H7 (cell line): Measurements from ENCODE around the gene WNK2. TPM values are rescaled to one million over a fixed set of nuclear protein-coding genes. Genes with fewer than 3 reads are reported as not detected.

Experiments used
- DNase-seq: peaks from one replicate; pipeline ENCODE4 v3.0.0; 2012
- H3K27me3 ChIP-seq: 2 replicates; pipeline ENCODE4 v1.6.0; 2011; ENCODE audit warnings: mild to moderate bottlenecking, low read length; ENCODE audit not compliant: control insufficient read depth, insufficient read depth
- H3K36me3 ChIP-seq: replicated peaks from 2 replicates; pipeline ENCODE4 v1.5.1; 2011; ENCODE audit warnings: low read length; ENCODE audit not compliant: control insufficient read depth, insufficient read depth
- H3K4me3 ChIP-seq: 2 replicates; pipeline ENCODE4 v1.5.1; 2011; ENCODE audit warnings: low read depth, mild to moderate bottlenecking, control low read depth, low read length, moderate library complexity; ENCODE audit not compliant: insufficient read depth
- total RNA-seq: library from RNA; depleted of rRNA; stranded (reverse); fragments of >200 nt; shearing (Covaris generic); gene quantifications from 2 replicates; pipeline ENCODE4 v1.2.3, GENCODE V29; 2014

The WNK2 gene
- total RNA-seq, 1 experiment from 2014 or later, result 13.3 TPM

- DNase-seq, result peak; percentile 28
- peaks cover 6% of the 10 kb centered on the region; the same call in 1 of the 2 replicates for H3K36me3 ChIP-seq
- no peaks in the 10 kb centered on the region for H3K27me3 ChIP-seq
- no peak overlapping the region for H3K4me3 ChIP-seq
These were observed 83.2 kb downstream of the WNK2 start for GRCh38 chr9:93267091-93267541.

DNA sequence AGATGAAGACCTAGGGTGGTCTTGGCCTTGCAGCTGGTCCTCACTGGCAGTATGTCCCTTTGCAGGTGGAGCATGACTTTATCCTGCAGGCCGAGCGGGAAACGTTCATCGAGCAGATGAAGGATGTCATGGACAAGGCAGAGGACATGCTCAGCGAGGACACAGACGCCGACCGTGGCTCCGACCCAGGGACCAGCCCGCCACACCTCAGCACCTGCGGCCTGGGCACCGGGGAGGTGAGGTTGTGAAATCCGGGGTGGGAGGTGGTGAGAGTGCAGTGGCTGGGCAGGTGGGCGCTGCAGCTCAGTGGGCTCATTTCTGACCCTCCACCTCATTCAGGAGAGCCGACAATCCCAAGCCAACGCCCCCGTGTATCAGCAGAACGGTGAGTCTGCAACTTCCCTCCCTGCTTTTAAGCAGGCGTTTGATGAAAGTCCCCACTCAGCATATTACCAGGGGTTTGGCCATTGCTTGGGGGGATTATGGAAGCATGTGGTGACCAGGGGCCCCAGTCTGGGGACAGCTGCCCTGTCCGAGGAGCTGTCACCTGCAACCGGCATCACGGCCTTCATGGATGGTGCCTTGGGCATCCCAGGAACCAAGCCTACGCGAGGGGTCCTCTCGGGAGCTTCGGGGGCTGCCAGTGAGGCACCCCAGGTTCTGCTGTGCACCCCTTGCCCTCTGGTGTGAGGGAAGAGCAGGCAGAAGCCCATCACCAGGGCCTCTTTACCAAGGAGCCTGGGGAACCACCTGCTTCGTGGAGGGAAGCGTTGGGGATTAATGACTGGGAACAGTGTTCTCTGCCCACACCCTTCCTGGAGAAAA is 84.0 kb downstream of the WNK2 start:
- peak; percentile 39 for DNase-seq
- H3K36me3 ChIP-seq, result peaks cover 6% of the 10 kb centered on the region; the same call in 1 of the 2 replicates
- no peak overlapping the region for H3K4me3 ChIP-seq
- no peaks in the 10 kb centered on the region for H3K27me3 ChIP-seq

GRCh38 chr9:93268551-93269314 is 84.8 kb downstream of the WNK2 start:
- Histone ChIP-seq H3K36me3 (peaks cover 6% of the 10 kb centered on the region; the same call in 1 of the 2 replicates), H3K27me3 (no peaks in the 10 kb centered on the region), H3K4me3 (no peak overlapping the region)
- peak; percentile 36 for DNase-seq

- Histone ChIP-seq H3K27me3 (no peaks in the 10 kb centered on the region), H3K4me3 (no peak overlapping the region), H3K36me3 (peaks cover 4% of the 10 kb centered on the region; the same call in 1 of the 2 replicates)
- no peak for DNase-seq
These were observed 87.0 kb downstream of the WNK2 start for GRCh38 chr9:93270976-93271375.

- Histone ChIP-seq H3K4me3 (no peak overlapping the region), H3K36me3 (no peaks in the 10 kb centered on the region; the same call in 1 of the 2 replicates)
These were observed 93.0 kb downstream of the WNK2 start for GRCh38 chr9:93276973-93277372.

GRCh38 chr9:93278144-93278543 is 94.2 kb downstream of the WNK2 start:
- H3K36me3 ChIP-seq, result no peaks in the 10 kb centered on the region; the same call in 1 of the 2 replicates
- no peaks in the 10 kb centered on the region for H3K27me3 ChIP-seq
- DNase-seq, result no peak
- no peak overlapping the region for H3K4me3 ChIP-seq

More at GRCh38 chr9:93276973-93277372, 93.0 kb downstream of the WNK2 start:
- no peak for DNase-seq
- no peaks in the 10 kb centered on the region for H3K27me3 ChIP-seq

GRCh38 chr9:93280661-93281259 is 96.8 kb downstream of the WNK2 start:
- no peaks in the 10 kb centered on the region; the same call in 1 of the 2 replicates for H3K36me3 ChIP-seq
- no peak overlapping the region for H3K4me3 ChIP-seq
- no peak for DNase-seq
- no peaks in the 10 kb centered on the region for H3K27me3 ChIP-seq

- H3K4me3 ChIP-seq, result no peak overlapping the region
- H3K36me3 ChIP-seq, result no peaks in the 10 kb centered on the region
- no peak for DNase-seq
- no peaks in the 10 kb centered on the region for H3K27me3 ChIP-seq
These were observed 102.6 kb downstream of the WNK2 start for GRCh38 chr9:93286252-93287188.

GRCh38 chr9:93287189-93287552 is 103.2 kb downstream of the WNK2 start:
- H3K27me3 ChIP-seq, result no peaks in the 10 kb centered on the region
- DNase-seq, result no peak

GRCh38 chr9:93287593-93287992 is 103.7 kb downstream of the WNK2 start:
- H3K36me3 ChIP-seq, result no peaks in the 10 kb centered on the region
- H3K27me3 ChIP-seq, result no peaks in the 10 kb centered on the region
- no peak overlapping the region for H3K4me3 ChIP-seq
- DNase-seq, result no peak

More at GRCh38 chr9:93287189-93287552, 103.2 kb downstream of the WNK2 start:
- Histone ChIP-seq H3K4me3 (no peak overlapping the region), H3K36me3 (no peaks in the 10 kb centered on the region)

DNA sequence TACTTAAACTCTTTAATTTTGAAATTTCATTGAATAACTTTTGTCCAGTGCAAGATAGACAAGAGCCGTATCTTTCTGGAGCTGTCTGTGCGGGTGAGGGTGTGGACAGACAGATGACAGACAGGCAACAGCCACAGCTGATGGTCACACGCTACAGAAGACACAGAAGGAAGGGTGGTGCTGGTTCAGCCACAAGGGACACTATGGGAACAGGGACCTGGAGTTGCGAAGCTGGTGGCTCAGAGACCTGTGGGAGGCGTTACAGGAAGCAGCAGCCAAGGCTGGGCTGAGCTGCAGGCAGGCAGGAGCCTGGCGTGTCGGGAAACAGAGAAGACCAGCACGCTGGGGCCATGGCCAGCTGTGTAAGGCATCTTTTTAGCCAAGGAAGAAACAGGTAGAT is 104.4 kb downstream of the WNK2 start:
- no peaks in the 10 kb centered on the region for H3K27me3 ChIP-seq
- DNase-seq, result peak; percentile 66
- H3K36me3 ChIP-seq, result no peaks in the 10 kb centered on the region

DNA sequence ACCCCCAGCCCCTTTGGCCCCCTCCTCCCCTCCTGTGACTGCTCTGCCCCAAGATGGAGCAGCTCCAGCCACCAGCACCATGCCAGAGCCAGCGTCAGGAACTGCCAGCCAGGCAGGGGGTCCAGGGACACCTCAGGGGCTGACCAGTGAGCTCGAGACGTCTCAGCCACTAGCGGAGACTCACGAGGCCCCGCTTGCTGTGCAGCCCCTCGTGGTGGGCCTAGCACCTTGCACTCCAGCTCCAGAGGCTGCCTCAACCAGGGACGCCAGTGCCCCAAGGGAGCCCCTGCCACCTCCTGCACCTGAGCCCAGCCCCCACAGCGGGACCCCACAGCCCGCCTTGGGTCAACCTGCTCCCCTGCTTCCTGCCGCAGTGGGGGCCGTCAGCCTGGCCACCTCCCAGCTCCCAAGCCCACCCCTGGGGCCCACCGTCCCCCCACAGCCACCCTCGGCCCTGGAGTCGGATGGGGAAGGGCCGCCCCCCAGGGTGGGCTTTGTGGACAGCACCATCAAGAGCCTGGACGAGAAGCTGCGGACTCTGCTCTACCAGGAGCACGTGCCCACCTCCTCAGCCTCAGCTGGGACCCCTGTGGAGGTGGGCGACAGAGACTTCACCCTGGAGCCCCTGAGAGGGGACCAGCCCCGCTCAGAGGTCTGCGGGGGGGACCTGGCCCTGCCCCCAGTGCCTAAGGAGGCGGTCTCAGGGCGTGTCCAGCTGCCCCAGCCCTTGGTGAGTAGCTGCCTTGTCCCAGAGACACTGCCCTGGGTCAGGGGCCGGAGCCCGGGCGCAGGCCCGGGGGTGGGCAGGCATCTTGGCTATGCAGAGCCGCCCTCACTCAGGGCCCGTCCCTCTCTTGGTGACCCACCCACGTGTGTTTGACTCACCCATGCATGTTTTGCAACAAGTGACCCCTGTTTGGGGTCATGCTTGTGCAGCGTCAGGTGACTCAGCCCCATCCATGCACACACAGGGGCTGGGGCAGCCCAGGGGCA is 105.2 kb downstream of the WNK2 start:
- no peaks in the 10 kb centered on the region for H3K36me3 ChIP-seq
- H3K4me3 ChIP-seq, result no peak overlapping the region
- H3K27me3 ChIP-seq, result no peaks in the 10 kb centered on the region
- peak; percentile 72 for DNase-seq

More for the DNA sequence above, 104.4 kb downstream of the WNK2 start:
- no peak overlapping the region for H3K4me3 ChIP-seq
